ENCODE results near the gene GREB1L.

GREB1L gene

GRCh38 chr18:21386523-21387240, 144.7 kb downstream of the GREB1L start:
- DNase-seq, result no peak

DNA sequence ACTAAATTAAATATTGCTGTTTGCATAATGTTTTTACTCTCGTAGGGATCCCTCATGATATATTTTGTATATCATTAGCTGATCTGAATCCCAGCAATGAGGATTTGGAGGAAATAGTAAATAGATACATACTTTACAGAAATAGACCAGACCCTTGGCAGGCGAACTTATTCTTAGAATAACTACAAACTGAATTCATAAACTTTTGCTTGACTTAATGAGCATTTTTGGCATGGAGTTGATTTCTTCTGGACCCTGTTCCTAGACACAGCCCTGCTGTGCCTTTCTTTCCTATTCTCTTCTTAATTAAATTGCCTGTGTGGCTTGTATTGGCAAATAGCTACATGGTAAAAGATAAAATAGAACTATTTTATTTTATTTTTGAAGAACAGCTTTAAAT, 145.9 kb downstream of the GREB1L start:
- DNase-seq, result no peak

DNA sequence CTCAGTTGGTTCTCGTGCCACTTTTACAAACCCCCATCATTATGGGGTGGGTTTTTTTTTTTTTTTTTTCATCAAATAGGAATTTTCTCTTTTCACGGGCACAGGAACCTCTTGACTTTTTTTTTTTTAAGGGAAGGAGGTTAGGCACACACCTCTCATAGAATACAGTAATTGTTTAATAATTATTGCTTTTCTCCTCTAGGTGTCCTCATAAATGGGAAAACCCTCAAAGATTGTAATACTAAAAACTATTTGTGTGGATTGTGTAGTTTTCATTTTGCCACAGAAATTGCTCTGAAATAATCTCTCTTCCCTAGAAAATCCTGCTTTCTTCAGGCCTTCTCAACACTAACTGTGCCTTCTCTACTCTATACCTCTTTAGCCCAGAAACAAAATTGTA, 147.3 kb downstream of the GREB1L start:
- no peak for DNase-seq

- DNase-seq, result no peak
These were observed 147.9 kb downstream of the GREB1L start for GRCh38 chr18:21389903-21390302.

- DNase-seq, result no peak
These were observed 149.1 kb downstream of the GREB1L start for GRCh38 chr18:21391074-21391673.

- DNase-seq, result no peak
These were observed 152.0 kb downstream of the GREB1L start for GRCh38 chr18:21393986-21394385.

DNA sequence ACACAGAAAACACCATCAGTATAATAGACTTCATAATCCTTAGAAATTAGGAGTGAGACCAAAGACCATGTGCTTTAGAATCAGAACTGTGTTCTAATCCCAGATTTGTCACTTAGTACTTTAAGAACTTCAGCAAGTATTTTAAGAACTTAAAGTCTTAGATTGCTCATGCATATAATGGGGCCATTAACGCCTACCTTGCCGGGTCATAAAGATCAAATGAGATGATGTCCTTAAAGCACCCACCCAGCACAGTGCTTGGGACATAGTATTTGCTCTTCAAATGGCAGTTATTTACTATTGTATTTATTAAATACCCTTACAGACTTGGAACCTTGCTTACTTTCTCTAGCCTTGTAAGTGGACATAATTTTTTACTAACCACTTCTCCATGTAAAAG, 156.1 kb downstream of the GREB1L start:
- DNase-seq, result no peak

GRCh38 chr18:21402272-21402671, 160.2 kb downstream of the GREB1L start:
- DNase-seq, result no peak

DNA sequence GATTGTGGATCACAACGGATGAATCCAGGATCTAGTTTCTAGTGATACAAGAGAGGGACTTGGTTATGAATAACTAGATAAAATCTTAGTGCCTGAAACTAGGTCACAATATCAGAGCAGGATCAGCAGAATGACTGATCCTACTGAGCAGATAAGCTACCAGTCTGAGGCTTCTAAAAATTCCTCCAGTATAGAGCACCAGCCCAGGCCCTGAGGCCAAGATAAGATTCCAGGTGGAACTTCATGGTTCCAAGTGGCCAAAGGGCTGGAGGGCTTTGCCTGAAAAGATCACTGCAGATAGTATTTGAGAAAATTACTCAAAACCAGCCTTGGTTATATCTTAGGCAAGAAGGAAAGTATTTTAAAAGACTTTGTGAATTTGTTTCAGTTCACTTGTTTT, 162.4 kb downstream of the GREB1L start:
- no peak for DNase-seq

GRCh38 chr18:21406116-21406515, 164.1 kb downstream of the GREB1L start:
- no peak for DNase-seq

DNA sequence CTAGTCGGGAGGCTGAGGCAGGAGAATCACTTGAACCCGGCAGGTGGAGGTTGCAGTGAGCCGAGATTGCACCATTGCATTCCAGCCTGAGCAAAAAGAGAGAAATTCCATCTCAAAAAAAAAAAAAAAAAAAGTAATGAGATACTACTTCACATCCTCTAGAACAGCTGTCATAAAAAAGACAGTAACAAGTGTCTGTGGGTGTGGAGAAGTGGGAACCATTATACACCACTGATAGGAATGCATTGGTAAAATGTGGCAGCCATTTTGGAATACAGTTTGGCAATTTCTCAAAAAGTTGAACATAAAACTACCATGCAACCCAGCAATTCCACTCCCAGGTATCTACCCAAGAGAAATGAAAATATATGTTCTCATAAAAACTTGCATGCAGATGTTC, 166.6 kb downstream of the GREB1L start:
- DNase-seq, result no peak

GRCh38 chr18:21433436-21433835, 191.4 kb downstream of the GREB1L start:
- no peak for DNase-seq

DNA sequence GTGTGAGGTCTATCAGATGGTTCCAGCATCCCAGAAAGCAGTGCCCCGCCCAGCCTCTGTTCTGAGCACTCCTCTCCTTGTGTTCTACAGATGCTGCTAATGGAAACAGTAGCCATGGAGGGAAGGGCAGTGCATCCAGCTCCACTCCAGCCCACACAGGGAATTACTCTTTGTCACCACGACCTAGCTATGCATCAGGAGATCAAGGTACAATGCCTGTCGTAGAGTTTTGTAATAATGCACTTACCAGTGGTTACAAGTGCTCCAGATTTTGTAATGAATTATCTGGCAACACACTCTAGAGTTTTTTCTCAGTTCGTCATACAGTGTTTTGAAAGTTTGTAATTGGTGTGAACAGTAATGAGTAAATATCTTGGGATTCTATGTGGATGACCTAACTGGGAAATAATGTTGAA, 197.4 kb downstream of the GREB1L start:
- no peak for DNase-seq

GRCh38 chr18:21441670-21442069, 199.6 kb downstream of the GREB1L start:
- no peak for DNase-seq

DNA sequence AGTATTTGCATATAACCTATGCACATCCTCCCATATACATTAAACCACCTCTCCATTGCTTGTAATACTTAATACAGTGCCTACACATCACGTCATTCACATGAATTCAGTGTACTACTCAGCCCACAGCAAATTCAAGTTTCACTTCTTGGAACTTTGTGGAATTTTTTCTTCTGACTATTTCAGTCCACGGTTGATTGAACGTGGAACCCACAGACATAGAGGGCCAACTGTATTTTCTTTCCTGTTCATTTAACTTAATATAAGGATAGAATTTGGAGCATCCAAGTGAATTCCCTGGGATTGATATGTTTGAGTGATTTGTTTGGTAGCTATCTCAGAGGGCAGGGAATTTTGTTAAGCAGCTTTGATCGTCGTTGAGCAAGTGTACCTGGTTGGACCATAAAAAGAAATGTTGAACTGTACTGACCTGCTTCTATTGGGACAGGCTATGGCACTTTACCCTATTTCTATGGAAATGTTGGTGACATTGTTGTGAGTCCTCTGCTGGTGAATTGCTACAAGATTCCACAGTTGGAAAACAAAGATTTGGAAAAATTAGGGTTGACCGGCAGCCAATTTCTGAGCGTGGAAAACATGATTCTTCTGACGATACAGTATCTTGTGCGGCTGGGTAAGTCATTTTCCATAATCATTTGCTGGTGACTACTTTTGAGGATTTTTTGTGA, 201.9 kb downstream of the GREB1L start:
- no peak for DNase-seq

DNA sequence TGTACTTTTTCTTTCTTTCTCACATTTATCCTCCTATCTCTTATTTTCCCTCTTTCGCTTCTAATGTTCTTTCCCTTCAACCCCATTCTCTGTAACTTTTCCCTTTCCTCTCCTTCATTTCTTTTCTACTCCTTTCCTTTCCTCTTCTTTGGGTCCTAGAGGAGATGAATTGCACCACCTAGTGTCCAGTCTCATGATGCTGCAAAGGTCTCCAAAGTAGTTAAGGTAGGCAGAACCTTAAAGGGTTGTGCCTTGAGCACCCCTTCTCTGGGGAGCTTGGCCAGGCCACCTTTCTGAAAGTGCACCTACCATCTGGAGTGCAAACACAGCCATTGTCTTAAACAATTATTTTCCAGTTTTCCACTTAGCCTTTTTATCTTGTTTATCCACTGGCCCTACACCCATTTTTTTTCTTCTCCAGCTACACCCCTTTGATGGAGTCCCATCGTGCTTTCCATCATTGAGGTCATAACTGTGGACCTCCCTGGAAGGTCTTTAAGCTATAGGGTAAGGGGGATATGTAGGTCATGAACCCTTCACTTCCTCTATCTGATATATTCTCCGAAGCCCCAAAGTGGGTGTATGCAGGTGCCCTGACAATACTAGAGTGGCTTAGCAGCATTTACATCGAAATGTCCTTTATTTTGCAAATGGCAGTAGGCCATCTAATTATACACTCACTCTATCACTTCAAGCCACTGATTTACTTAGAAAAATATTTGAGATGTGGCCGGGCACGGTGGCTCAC, 202.6 kb downstream of the GREB1L start:
- DNase-seq, result peak; percentile 65

DNA sequence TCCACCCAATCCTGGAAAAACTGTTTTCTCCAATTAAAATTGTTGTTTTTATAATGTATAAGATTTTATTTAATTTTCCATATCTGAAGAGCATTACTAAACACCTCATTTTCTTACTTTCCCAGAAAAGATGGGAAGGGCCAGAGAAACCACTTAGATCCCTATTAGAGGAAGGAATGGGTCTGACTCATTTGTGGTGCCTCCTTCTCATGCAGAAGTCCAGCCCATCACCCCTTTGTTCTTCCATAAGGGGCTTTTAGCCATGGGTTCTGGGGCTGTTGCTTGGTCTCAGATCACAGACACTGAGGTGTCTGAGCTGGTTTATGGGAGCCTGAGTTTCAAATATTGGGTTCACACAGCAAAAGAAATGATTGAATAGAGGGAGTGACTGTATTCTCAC, 206.3 kb downstream of the GREB1L start:
- DNase-seq, result no peak

GRCh38 chr18:21449367-21450290, 207.6 kb downstream of the GREB1L start:
- DNase-seq, result no peak

DNA sequence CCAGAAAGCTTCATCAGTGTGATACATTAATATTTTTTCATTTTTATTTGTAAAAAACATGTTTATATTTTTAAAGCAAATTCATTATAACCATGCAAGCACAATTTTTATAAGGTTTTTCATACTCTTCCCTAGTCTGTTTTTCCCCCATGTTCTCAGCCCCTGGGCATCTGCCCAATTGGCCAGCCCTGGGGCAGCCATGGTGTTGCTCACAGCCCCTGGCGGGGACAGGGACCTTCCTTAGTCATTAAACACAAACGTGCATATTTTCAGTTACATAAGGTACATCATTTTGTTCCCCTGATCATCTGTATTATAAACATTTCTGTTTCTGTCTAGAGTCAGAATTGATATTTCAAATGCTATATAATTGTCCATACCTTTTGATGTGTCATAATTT, 208.5 kb downstream of the GREB1L start:
- no peak for DNase-seq

DNA sequence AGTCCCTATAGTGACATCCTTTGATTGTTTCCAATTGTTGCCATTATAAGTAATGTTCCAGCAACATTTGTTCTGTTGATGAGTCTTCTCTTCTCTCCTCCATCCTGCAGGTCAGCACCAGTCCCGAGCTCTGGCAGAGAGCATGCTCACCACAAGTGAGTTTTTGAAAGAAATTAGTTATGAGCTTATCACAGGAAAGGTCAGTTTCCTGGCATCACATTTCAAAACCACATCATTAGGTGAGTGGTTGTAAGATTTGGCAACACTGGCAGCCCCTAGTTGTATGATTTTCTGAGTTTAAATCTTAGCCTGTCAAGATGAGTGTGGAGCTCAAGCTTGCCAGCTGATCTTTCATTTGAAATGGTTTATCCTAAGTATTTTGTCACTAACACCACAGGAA, 208.9 kb downstream of the GREB1L start:
- no peak for DNase-seq

DNA sequence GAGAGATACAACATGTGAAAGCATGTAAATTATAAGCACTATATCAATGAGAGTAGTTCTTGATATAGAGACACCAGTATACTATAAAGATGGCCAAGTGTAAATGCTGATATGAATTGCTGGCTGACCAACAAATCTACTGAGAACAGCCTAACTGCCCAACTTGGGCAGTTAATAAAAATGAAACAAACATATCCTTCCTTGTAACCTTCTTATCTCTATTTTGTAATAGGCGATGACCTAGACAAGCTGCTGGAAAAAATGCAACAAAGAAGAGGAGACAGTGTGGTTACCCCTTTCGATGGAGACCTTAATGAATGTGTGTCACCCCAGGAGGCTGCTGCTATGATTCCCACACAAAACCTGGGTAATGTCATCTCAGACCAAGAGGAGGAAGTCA, 209.8 kb downstream of the GREB1L start:
- no peak for DNase-seq

- no peak for DNase-seq
These were observed 210.3 kb downstream of the GREB1L start for GRCh38 chr18:21452276-21452780.

Measured in NCI-H1105 treated with DMSO at 0.1 percent for 48 hours (cell line).